Activated T-cell treated with anti-CD3 and anti-CD28 coated beads for 24 hours (primary cell): ENCODE results near the gene ST6GALNAC4.

Experiments used
- DNase-seq: peaks from one replicate; pipeline ENCODE4 v3.0.0-alpha.2; 2020; ENCODE audit warnings: low read depth

The ST6GALNAC4 gene

GRCh38 chr9:127912296-127912695 is 4.5 kb downstream of the ST6GALNAC4 start:
- no peak for DNase-seq

GRCh38 chr9:127910613-127911205 is 6.1 kb downstream of the ST6GALNAC4 start:
- DNase-seq = no peak

GRCh38 chr9:127909839-127910273 is 7.0 kb downstream of the ST6GALNAC4 start:
- DNase-seq = no peak

GRCh38 chr9:127908660-127908926 is 8.2 kb downstream of the ST6GALNAC4 start:
- no peak for DNase-seq

- no peak for DNase-seq
Measured at GRCh38 chr9:127907867-127908659, 8.8 kb downstream of the ST6GALNAC4 start.

- DNase-seq = no peak
Measured at GRCh38 chr9:127905788-127906191, 11.1 kb downstream of the ST6GALNAC4 start.

- DNase-seq = no peak
Measured at GRCh38 chr9:127905004-127905728, 11.7 kb downstream of the ST6GALNAC4 start.

- DNase-seq = no peak
Measured at GRCh38 chr9:127904561-127905003, 12.3 kb downstream of the ST6GALNAC4 start.

- peak; percentile 72 for DNase-seq
Measured at GRCh38 chr9:127903557-127904475, 13.0 kb downstream of the ST6GALNAC4 start.

- peak; percentile 64 for DNase-seq
Measured at GRCh38 chr9:127899128-127899943, 17.5 kb downstream of the ST6GALNAC4 start, which contains the start of gene ST6GALNAC6. Gene ST6GALNAC6 (minus strand): TSS chr9:127899603. CDS start chr9:127897981, 1,622 bp downstream.

GRCh38 chr9:127898433-127899127 is 18.3 kb downstream of the ST6GALNAC4 start:
- no peak for DNase-seq

GRCh38 chr9:127897193-127897692 is 19.6 kb downstream of the ST6GALNAC4 start:
- no peak for DNase-seq

- DNase-seq = no peak
Measured at GRCh38 chr9:127896395-127897192, 20.2 kb downstream of the ST6GALNAC4 start.

GRCh38 chr9:127895811-127896210 is 21.0 kb downstream of the ST6GALNAC4 start:
- no peak for DNase-seq

- no peak for DNase-seq
Measured at GRCh38 chr9:127893392-127893791, 23.4 kb downstream of the ST6GALNAC4 start.

GRCh38 chr9:127892831-127893230 is 24.0 kb downstream of the ST6GALNAC4 start:
- no peak for DNase-seq

- DNase-seq = no peak
Measured at GRCh38 chr9:127890053-127890452, 26.8 kb downstream of the ST6GALNAC4 start.

- no peak for DNase-seq
Measured at GRCh38 chr9:127887792-127888191, 29.0 kb downstream of the ST6GALNAC4 start.

- no peak for DNase-seq
Measured at GRCh38 chr9:127886401-127886972, 30.4 kb downstream of the ST6GALNAC4 start.
